GM19035 (cell line): ENCODE measurements around the gene SNRNP200.
"Not testable (repeated sequence)": the region's sequence is repeated elsewhere in the genome, so short reads cannot be mapped to it uniquely, and the experiment has no call there.

ENCODE experiments used
- ATAC-seq: cut with Tn5 transposase; IDR thresholded peaks from one replicate; pipeline ENCODE4 v1.9.1; 2021; ENCODE audit not compliant: unreplicated experiment

The SNRNP200 gene

GRCh38 chr2:96325041-96325883 is 19.9 kb upstream of the SNRNP200 start, which contains the start of gene ITPRIPL1:
TSS of gene ITPRIPL1 (plus strand) at chr2:96325317. CDS start at chr2:96325840, 523 bp downstream.
- ATAC-seq: no peak

DNA sequence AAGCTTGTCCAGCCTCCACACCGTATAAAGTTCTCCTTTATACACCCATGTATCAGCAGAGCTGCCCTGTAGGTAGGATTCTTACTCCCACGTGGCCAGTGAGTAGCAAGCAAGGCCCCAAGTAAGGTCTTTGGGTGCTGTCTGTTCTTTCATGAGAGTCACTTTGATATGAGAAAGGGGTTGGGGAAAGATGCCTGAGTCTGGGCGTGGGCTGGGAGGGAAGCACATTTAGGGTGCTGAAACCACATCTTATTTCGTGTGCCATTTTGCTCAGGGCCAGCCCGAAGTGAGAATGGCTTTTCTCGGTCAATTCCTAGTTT is 19.3 kb upstream of the SNRNP200 start:
- no peak for ATAC-seq

DNA sequence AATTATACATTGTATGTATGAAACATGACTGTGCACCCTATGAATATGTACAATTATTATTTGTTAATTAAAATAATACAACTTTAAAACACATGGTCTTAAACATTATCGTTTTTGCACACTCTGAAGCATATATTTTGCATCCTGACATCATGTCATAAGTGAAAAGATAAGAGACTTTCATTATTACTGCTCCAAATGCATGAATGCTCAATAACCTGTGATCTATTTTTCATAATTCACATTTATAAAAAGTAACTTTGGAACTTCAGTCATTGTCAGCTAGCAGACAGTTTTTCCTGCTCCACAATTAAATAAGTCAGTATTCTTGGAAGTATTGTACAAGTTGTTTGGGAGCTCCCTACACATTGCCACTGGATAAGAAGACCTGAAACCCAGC is 18.5 kb upstream of the SNRNP200 start:
- no peak for ATAC-seq

DNA sequence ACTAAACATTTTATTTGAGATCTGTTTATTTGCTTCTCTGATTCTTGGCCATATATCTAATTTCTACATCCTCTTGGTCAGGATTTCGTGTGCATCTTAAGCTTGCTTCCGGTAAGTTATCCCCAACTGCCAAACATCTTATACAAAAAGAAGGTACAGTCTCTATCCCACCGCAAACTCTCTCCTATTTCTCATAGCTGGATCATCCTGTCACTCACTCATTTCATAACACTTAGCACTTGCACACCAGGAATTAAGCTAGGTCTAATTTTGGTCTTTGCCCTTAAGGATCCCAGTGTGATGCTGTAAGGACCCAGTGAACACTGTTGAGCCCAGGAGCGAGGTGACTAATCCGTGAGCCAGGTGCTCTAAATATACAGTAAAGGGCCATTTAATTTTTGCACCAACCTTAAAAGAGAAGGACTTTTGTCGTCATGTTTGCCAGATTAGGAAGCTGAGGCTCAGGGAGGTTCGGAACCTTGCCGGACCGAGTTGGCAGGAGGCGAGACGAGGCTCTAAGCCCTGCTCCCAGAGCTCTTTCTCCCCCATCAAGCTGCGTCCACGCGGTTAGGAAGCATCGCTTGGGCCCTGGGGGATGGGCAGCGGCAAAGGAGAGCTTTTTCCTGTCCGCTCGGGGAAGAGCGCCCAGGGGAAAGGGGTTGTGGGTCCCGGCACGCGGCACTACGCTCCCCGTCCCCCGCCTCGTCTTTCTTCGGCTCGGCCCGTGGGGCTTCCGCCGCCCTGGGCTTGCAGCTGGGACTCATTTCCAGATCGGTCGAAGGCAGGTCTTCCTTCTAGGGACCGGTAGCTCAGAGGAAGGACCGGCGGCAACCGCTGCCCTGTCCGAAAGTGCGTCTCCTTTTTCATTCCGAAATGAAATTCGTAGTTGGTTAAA is 15.6 kb upstream of the SNRNP200 start:
- peak; percentile 25 for ATAC-seq

GRCh38 chr2:96320326-96320725 is 15.0 kb upstream of the SNRNP200 start:
- no peak for ATAC-seq

- no peak for ATAC-seq
Observed at GRCh38 chr2:96319396-96319795, 14.1 kb upstream of the SNRNP200 start.

- ATAC-seq: no peak
Observed at GRCh38 chr2:96318723-96319122, 13.4 kb upstream of the SNRNP200 start.

- no peak for ATAC-seq
Observed at GRCh38 chr2:96317584-96317997, 12.2 kb upstream of the SNRNP200 start.

- no peak for ATAC-seq
Observed at GRCh38 chr2:96316999-96317398, 11.7 kb upstream of the SNRNP200 start.

- no peak for ATAC-seq
Observed at GRCh38 chr2:96315400-96316071, 10.2 kb upstream of the SNRNP200 start.

GRCh38 chr2:96315005-96315399 is 9.7 kb upstream of the SNRNP200 start:
- no peak for ATAC-seq

GRCh38 chr2:96308248-96308647 is 2.9 kb upstream of the SNRNP200 start:
- no peak for ATAC-seq

DNA sequence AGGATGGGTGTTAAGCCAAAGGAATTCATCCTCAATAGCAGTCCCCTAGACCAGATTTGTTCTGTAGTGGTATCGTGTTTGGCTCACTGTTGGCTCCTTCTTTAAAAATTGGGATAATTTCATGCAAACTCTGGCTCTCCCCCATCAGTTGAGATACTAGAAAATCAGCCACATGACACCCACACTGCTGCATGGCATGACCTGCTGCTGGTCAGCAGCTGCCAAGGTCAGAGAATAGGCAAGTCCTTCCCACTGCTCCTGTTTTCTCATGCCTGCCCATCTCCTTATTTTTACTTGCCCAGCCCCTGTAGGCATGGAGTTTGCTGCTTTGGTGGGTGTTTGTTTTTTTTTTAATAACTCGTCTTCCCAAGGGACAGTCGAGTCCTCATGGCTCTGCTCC is 1.0 kb upstream of the SNRNP200 start:
- ATAC-seq: no peak

DNA sequence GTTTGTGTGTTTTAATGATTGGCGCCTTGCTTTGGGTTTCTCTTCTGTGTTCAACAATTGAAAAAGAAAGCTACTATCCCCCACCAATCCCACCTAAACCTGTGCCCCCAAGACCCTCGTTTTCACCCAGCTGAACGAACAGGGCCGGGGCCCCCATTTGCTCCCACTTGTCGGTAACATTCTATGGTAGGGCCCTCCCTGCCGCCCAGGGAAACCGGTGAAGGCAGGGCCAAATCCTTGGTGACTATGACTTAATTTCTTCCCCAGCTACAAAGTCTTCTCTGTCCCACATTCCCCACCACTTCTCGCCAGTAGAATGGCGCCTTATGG is 598 bp upstream of the SNRNP200 start:
- peak; percentile 10 for ATAC-seq

- no peak for ATAC-seq
Observed at GRCh38 chr2:96304606-96305005, 740 bp downstream of the SNRNP200 start.

GRCh38 chr2:96301865-96302264 is 3.5 kb downstream of the SNRNP200 start:
- ATAC-seq: no peak

DNA sequence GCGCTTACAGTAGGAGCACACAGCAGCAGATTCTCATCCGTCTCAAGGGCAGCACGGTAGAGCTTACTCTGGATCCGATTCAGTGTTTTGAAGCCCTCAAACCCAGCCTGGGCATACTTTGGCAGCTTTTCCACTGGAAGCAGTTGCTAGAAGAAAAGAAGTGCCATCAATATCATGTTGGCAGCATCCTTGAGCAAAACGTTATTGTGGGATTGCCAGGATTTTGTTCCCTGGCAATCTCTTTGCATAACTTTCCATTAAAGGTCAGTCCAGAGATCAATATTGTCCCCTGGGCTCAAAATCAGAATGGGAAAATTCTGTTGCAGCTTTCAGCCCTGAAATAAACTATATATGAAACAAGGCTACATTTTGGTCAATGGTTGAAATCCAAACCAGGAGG is 8.4 kb downstream of the SNRNP200 start:
- no peak for ATAC-seq

DNA sequence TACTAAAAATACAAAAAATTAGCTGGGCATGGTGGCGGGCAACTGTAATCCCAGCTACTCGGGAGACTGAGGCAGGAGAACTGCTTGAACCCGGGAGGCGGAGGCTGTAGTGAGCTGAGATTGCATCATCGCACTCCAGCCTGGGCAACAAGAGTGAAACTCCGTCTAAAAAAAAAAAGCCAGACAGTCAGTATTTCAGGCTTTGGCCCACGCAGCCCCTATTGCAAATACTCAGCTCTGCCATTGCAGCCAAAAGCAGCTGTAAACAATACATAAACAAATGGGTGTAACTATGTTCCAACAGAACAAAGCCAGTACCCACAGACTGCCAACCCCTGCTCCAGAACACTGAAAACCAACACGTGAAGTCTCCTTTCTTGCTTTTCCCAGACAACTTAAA is 11.1 kb downstream of the SNRNP200 start:
- not testable (repeated sequence) for ATAC-seq

GRCh38 chr2:96291751-96292150 is 13.6 kb downstream of the SNRNP200 start:
- ATAC-seq: no peak

DNA sequence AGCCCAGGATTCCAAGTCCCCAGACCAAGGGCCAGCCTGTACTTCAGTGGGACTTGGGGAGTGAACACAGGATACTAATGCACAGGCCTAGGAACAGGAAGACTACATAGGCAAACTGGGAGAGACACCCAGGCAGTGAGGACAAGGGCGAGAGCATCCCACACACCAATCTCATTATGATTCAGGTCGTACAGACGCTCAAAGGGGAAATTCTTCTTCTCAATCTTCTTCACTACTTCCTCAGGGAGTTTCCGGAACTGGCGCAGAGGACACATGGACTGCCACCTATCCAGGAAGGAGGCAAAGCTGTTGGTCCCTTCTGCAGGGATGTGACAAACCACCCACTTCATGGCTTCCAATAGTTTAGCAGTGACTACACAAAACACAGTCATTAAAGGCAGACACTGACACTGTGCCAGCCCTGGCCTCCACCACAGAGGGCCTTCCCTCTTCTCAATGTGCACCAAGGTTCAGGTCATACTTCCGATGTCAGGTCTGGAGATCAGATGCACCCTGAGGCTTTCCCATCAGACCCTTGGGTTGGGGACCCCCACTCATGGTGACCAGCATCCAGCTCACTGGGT is 18.0 kb downstream of the SNRNP200 start:
- no peak for ATAC-seq

GRCh38 chr2:96276787-96277499 is 28.4 kb downstream of the SNRNP200 start:
- no peak for ATAC-seq
